GM18499 (cell line): ENCODE measurements around the gene CD164L2.
"Not testable (repeated sequence)": the region's sequence is repeated elsewhere in the genome, so short reads cannot be mapped to it uniquely, and the experiment has no call there.

Source experiments
- ATAC-seq: cut with Tn5 transposase; IDR thresholded peaks from one replicate; pipeline ENCODE4 v1.9.1; 2021; ENCODE audit warnings: moderate number of reproducible peaks; ENCODE audit not compliant: insufficient read depth, unreplicated experiment

Gene CD164L2

GRCh38 chr1:27383039-27383605, at the start of gene CD164L2:
Gene CD164L2 (minus strand): TSS chr1:27383333. CDS start chr1:27383239, 94 bp downstream.
- no peak for ATAC-seq

GRCh38 chr1:27432725-27433124, 49.6 kb upstream of the CD164L2 start:
- not testable (repeated sequence) for ATAC-seq

GRCh38 chr1:27431601-27431940, 48.4 kb upstream of the CD164L2 start:
- ATAC-seq: no peak

- no peak for ATAC-seq
Measured at GRCh38 chr1:27430903-27431600, 47.9 kb upstream of the CD164L2 start.

- ATAC-seq: no peak
Measured at GRCh38 chr1:27429029-27429425, 45.9 kb upstream of the CD164L2 start.

GRCh38 chr1:27428316-27429028, 45.3 kb upstream of the CD164L2 start:
- no peak for ATAC-seq

GRCh38 chr1:27427816-27428315, 44.7 kb upstream of the CD164L2 start:
- ATAC-seq: no peak

GRCh38 chr1:27427329-27427728, 44.2 kb upstream of the CD164L2 start:
- ATAC-seq: no peak

GRCh38 chr1:27423709-27424108, 40.6 kb upstream of the CD164L2 start:
- ATAC-seq: no peak

- no peak for ATAC-seq
Measured at GRCh38 chr1:27418326-27419185, 35.4 kb upstream of the CD164L2 start.

- no peak for ATAC-seq
Measured at GRCh38 chr1:27417713-27418112, 34.6 kb upstream of the CD164L2 start.

- no peak for ATAC-seq
Measured at GRCh38 chr1:27416387-27417111, 33.4 kb upstream of the CD164L2 start.

GRCh38 chr1:27414091-27414490, 31.0 kb upstream of the CD164L2 start:
- ATAC-seq: no peak

- ATAC-seq: no peak
Measured at GRCh38 chr1:27413004-27413403, 29.9 kb upstream of the CD164L2 start.

GRCh38 chr1:27412502-27412901, 29.4 kb upstream of the CD164L2 start:
- ATAC-seq: no peak

GRCh38 chr1:27410709-27411108, 27.6 kb upstream of the CD164L2 start:
- no peak for ATAC-seq

GRCh38 chr1:27409669-27410068, 26.5 kb upstream of the CD164L2 start:
- no peak for ATAC-seq

- no peak for ATAC-seq
Measured at GRCh38 chr1:27408151-27408550, 25.0 kb upstream of the CD164L2 start.

GRCh38 chr1:27406791-27407190, 23.7 kb upstream of the CD164L2 start:
- not testable (repeated sequence) for ATAC-seq

GRCh38 chr1:27406362-27406680, 23.2 kb upstream of the CD164L2 start:
- no peak for ATAC-seq
